Renal pelvis (tissue), 4 donors: Measurements from ENCODE around the gene CRHBP. TPM values are rescaled to one million over a fixed set of nuclear protein-coding genes. Genes with fewer than 3 reads are reported as not detected.

ENCODE experiments used
- DNase-seq: peaks from one replicate; pipeline ENCODE4 v3.0.0-alpha.2; 2013
- polyA plus RNA-seq, 3 donors: library from polyadenylated mRNA; unstranded; fragments of 120-200 nt; gene quantifications; one replicate each; pipeline ENCODE4 v1.2.1, GENCODE V29; 2013; ENCODE audit not compliant: insufficient read length in 3 of 3

CRHBP gene
- polyA plus RNA-seq, 3 donors = 20.7 to 27.1 (median 25.5) TPM

DNA sequence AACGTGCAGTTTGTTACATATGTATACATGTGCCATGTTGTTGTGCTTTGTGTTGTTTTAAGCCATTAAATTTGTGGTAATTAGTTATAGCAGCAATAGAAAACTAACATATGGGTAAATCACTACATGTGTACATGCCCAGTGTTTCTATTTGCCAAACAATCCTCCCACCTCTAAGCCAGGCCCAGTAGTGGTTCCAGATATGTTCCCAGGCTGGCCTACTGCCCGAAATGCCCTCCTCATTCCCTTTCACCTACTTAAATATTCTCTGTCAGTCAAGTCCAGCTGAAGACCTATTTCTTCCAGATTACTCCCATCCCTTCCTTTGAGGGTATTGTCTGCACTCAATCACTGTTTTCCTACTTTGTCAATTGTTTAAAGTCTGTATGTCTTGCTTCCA is 53.3 kb downstream of the CRHBP start:
- DNase-seq = no peak

DNA sequence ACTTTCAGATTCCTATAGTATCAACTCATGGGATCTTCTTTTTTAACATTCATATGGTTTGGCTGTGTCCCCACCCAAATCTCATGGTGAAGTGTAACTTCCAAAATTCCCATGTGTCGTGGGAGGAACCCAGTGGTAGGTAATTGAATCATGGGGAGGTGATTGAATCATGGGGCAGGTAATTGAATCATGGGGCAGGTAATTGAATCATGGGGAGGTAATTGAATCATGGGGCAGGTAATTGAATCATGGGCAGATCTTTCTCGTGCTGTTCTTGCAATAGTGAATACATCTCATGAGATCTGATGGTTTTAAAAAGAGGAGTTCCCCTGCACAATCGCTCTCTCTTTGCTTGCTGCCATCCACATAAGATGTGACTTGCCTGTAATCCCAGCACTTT is 55.6 kb downstream of the CRHBP start:
- no peak for DNase-seq

DNA sequence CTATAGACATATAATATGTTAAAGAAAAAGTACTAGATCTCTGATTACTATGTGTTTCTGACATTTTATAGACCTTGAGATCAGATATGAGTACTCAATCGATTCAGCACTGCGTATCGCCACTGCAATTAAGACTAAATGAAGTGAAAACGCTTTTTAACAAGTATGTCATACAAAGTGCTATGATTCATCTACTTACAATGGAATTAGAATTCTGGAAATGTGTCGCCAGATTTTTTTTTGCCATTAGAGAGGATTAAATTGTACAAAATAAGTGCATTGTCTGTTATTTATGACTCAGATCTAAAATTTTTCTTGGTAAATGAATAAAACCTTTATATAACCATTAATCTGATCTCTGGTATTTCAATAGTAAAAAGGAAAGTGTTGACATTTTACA is 57.4 kb downstream of the CRHBP start:
- DNase-seq = no peak

DNA sequence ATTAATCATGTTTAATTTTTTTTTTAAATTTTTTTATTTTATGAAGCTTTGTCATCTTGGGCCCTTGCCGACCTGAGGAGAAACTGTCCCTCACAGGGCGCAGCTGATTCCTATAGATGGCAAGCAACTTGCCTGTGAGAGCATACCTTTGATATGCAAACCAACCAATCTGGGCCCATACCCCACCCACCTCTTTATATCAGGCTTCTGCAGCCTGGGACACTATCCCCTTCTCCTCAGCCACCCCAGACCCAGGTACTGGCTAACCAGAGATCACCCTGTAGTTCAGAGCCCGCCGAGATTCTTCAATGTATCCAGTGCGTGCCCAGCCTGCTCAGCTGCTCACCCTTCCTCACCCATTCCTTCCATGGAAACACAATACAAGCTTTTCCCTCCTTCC is 58.7 kb downstream of the CRHBP start:
- no peak for DNase-seq

DNA sequence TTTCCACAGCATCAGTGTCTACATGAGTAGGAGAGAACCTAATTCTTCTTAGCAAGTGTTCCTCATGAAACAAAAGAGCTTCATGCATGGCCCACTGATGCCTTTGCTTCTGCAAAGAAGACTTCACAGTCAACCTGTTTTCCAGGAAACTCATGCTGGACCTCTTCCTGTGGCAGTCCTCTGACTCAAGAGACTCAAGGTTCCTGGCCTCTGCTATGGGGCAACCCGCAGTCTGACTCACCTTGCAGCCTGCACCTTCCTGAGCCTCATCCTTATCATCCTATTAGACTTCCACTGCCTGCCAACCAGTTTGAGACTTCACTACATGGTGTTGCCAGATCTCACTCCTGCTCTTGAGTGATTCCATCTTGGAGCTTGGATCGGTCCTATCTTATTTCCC is 59.8 kb downstream of the CRHBP start:
- DNase-seq = no peak

DNA sequence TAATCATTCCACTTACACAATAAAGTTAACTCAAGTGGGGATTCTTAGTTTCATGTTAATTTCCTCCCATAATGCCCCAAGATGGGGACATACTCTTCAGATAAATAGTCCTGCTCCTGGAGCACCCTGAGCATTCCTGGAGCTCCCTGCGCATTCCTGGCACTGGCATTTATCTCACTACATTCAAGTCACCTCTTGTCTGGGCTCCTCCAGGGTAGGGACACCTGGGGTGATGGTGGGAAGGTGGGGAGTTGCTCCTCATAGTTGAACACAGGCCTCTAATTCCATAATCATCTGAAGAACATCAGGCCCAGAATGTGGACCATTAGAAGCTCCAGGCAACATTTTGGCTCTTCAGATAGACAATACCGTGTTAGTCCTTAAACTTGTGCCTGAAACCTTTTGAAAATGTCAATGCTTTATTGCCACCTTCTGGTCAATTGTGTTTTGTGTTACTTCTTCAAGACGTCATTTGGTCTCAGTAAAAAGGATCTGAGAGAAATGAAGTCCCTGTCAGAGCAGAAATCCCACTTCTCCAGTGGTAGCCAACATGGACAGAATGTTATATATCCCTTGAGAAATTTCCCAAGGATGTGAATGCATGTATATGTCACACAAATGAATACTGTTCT is 63.2 kb downstream of the CRHBP start:
- peak; percentile 52 for DNase-seq

DNA sequence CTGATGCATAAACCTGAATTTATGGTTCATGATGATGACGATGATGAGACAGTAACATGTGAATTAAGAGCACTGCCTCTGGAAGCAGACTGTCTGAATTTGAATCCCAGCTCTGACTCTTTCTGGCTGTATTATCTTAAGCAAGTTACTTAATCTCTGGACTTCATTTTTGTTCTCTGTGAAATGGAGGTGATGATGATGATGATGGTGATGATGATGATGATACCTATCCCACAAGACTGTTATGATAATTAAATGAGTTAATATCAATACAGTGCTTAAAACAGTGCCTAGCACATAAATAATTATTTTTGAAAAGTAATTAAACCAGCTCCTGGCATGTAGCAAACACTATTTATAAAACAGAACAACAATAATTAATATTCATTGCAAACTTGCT is 64.1 kb downstream of the CRHBP start:
- DNase-seq = no peak

DNA sequence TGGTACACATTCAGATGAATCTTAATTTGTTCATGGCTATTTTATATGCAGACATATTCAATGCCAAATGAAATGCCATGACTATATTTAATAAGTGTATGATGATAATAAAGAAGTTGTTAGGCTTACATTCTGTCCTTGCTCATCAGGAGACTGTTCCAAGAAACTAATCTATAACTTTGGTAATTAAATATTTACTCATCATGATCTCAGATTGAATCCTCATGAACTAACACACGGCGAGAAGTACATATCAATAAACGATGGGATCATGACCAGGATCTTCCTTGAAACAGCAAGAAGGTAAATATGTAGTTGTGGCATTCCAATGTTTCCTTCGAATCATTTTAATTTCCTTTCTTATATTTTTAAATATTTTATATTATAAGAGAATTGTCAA is 64.8 kb downstream of the CRHBP start:
- DNase-seq = no peak

Other genes with a start within 250 kb of the CRHBP start
- gene F2R, start 236.9 kb upstream of the CRHBP start, polyA plus RNA-seq = 10 to 100 TPM; 46.5 to 61.8 (median 57.6) TPM
- 10 to 100 TPM; 27.8 to 45.2 (median 37.7) TPM for gene F2RL1, start 134.0 kb upstream of the CRHBP start, polyA plus RNA-seq
- gene S100Z, start 103.0 kb upstream of the CRHBP start, polyA plus RNA-seq = under 1 TPM in 2 of 3 donors, not detected in 1; 0.14 to 0.17 TPM
- 10 to 100 TPM; 28.3 to 31.7 (median 31.3) TPM for gene AGGF1, start 77.4 kb downstream of the CRHBP start, polyA plus RNA-seq
- 10 to 100 TPM; 33.1 to 37.0 (median 36.6) TPM for gene ZBED3, start 134.2 kb downstream of the CRHBP start, polyA plus RNA-seq